K562 (cell line): ENCODE measurements around the gene NFRKB. TPM values are rescaled to one million over a fixed set of nuclear protein-coding genes. Genes with fewer than 3 reads are reported as not detected.

Experiments used
- EGR1 ChIP-seq: fragments of 450-650 bp; conservative IDR thresholded peaks from 2 replicates; pipeline ENCODE4 v1.6.1; 2017; ENCODE audit warnings: mild to moderate bottlenecking
- MEF2A ChIP-seq: IDR thresholded peaks from 2 replicates; pipeline ENCODE4 v1.6.1; 2011; ENCODE audit warnings: low read depth, mild to moderate bottlenecking, low read length, moderate library complexity; ENCODE audit not compliant: control insufficient read depth
- MTA1 ChIP-seq: fragments of 450-650 bp; IDR thresholded peaks from 2 replicates; pipeline ENCODE4 v1.6.1; 2017; ENCODE audit warnings: borderline replicate concordance
- ZC3H4 ChIP-seq: sonication (generic); formaldehyde crosslinking; IDR thresholded peaks from 2 replicates; pipeline ENCODE4 v1.9.0; 2021; ENCODE audit warnings: missing genetic modification reagents, borderline replicate concordance
- ZNF143 ChIP-seq: sonication (generic); formaldehyde crosslinking; IDR thresholded peaks from 2 replicates; pipeline ENCODE4 v1.9.0; 2022; ENCODE audit warnings: mild to moderate bottlenecking, missing genetic modification reagents
- ZNF551 ChIP-seq: fragments of 250-450 bp; sonication (Bioruptor Pico); IDR thresholded peaks from 2 replicates; pipeline ENCODE4 v1.5.0; 2021; ENCODE audit warnings: mild to moderate bottlenecking, moderate library complexity
- polyA plus RNA-seq, 8 experiments: library from polyadenylated mRNA; depleted of rRNA in 4 of 8; stranded (reverse) in 5 of 8; unstranded in 3 of 8; fragments of >200 nt; fragmentation: Nextera tagmentation in 2 of 8; fragmentation: Illumina TruSeq in 1 of 8; extraction: Ambion mirVana in 2 of 8; extraction: Trizol in 1 of 8; gene quantifications; 2 replicates each; pipeline versions ENCODE4 v1.2.1 to v1.2.3, GENCODE V29; 2011 to 2014; ENCODE audit warnings: inconsistent platforms in 1 of 8, missing spikeins in 1 of 8
- total RNA-seq, 7 experiments: library from RNA; depleted of rRNA in 6 of 7; stranded (reverse); fragments of >200 nt in 6 of 7; fragmentation: Illumina TruSeq in 2 of 7; extraction: Trizol in 2 of 7; gene quantifications; 2 replicates each; pipeline versions ENCODE4 v1.2.1 to v1.2.3, GENCODE V29; 2011 to 2021; ENCODE audit warnings: low replicate concordance in 1 of 7
- TF ChIP-seq, protein P1 (sequence below), 2 experiments: fragments of 450-650 bp in 1 of 2; IDR thresholded peaks; 2 replicates each; pipeline ENCODE4 v1.6.1; 2011 to 2017; ENCODE audit warnings: low read depth in 2 of 2, antibody characterized with exemption in 1 of 2, borderline replicate concordance in 1 of 2, low read length in 1 of 2, mild to moderate bottlenecking in 1 of 2, mixed read lengths in 1 of 2; ENCODE audit not compliant: control insufficient read depth in 1 of 2
- TF ChIP-seq, protein P2 (sequence below): fragments of 250-450 bp; sonication (Bioruptor Pico); IDR thresholded peaks from 2 replicates; pipeline ENCODE4 v1.9.0; 2021; ENCODE audit warnings: mild to moderate bottlenecking, inconsistent platforms
- TF ChIP-seq, protein P3 (sequence below), 3 experiments: IDR thresholded peaks in 2 of 3; conservative IDR thresholded peaks in 1 of 3; 2 replicates each; pipeline ENCODE4 v1.5.1; 2011 to 2012; ENCODE audit warnings: low read length in 3 of 3, mild to moderate bottlenecking in 3 of 3, control low read depth in 2 of 3, improper control_type of control experiment in 1 of 3, inconsistent platforms in 1 of 3, low read depth in 1 of 3, mixed read lengths in 1 of 3, moderate library complexity in 1 of 3; ENCODE audit not compliant: insufficient read depth in 2 of 3
- TF ChIP-seq, protein P4 (sequence below), 2 experiments: IDR thresholded peaks; 2 replicates each; pipeline ENCODE4 v1.6.1; 2012; ENCODE audit warnings: improper control_type of control experiment in 2 of 2, low read depth in 2 of 2, low read length in 2 of 2, borderline replicate concordance in 1 of 2
- TF ChIP-seq, protein P5 (sequence below): sonication (generic); formaldehyde crosslinking; IDR thresholded peaks from 2 replicates; pipeline ENCODE4 v1.9.0; 2022; ENCODE audit warnings: mild to moderate bottlenecking, missing genetic modification reagents
- TF ChIP-seq, protein P6 (sequence below): sonication (generic); formaldehyde crosslinking; IDR thresholded peaks from 2 replicates; pipeline ENCODE4 v1.8.0; 2023; ENCODE audit warnings: mild to moderate bottlenecking, missing genetic modification reagents

NFRKB gene
- total and polyA plus RNA-seq, 9 of the 15 experiments (the other 6 are each of a cell fraction or from before 2014, with no cell fraction given) = 7.1 to 42.6 (median 23.9) TPM

DNA sequence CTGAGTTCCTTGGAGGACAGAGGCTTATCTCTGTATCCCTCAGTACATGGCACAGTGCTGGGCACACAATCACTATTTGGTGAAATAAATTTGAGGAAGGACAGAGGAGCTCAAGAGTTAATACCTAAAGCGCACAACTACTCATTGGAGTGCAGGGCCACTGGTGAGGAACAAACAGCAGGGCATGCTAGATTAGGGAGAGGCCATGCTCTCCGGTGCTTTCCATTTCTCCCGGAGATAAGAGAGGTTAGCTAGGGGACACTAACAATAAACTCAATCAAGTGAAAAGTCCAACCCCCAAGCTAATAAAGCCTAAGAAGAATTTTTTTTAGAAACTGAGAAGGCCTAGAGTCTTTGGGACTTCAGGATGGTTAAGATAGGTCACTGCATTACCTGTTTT lies 29.1 kb downstream of the NFRKB start (continued):
- TF ChIP-seq, protein P1, sequence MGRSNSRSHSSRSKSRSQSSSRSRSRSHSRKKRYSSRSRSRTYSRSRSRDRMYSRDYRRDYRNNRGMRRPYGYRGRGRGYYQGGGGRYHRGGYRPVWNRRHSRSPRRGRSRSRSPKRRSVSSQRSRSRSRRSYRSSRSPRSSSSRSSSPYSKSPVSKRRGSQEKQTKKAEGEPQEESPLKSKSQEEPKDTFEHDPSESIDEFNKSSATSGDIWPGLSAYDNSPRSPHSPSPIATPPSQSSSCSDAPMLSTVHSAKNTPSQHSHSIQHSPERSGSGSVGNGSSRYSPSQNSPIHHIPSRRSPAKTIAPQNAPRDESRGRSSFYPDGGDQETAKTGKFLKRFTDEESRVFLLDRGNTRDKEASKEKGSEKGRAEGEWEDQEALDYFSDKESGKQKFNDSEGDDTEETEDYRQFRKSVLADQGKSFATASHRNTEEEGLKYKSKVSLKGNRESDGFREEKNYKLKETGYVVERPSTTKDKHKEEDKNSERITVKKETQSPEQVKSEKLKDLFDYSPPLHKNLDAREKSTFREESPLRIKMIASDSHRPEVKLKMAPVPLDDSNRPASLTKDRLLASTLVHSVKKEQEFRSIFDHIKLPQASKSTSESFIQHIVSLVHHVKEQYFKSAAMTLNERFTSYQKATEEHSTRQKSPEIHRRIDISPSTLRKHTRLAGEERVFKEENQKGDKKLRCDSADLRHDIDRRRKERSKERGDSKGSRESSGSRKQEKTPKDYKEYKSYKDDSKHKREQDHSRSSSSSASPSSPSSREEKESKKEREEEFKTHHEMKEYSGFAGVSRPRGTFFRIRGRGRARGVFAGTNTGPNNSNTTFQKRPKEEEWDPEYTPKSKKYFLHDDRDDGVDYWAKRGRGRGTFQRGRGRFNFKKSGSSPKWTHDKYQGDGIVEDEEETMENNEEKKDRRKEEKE (IDR thresholded peaks at IDR 0.05; ENCODE audit: borderline replicate concordance in 1 of 2, control insufficient read depth in 1 of 2, low read depth in 2 of 2, low read length in 1 of 2) = no peak
- no peak for TF ChIP-seq EGR1
- no peak for TF ChIP-seq ZNF143 (CRISPR knock-in tag)
- TF ChIP-seq, protein P2, sequence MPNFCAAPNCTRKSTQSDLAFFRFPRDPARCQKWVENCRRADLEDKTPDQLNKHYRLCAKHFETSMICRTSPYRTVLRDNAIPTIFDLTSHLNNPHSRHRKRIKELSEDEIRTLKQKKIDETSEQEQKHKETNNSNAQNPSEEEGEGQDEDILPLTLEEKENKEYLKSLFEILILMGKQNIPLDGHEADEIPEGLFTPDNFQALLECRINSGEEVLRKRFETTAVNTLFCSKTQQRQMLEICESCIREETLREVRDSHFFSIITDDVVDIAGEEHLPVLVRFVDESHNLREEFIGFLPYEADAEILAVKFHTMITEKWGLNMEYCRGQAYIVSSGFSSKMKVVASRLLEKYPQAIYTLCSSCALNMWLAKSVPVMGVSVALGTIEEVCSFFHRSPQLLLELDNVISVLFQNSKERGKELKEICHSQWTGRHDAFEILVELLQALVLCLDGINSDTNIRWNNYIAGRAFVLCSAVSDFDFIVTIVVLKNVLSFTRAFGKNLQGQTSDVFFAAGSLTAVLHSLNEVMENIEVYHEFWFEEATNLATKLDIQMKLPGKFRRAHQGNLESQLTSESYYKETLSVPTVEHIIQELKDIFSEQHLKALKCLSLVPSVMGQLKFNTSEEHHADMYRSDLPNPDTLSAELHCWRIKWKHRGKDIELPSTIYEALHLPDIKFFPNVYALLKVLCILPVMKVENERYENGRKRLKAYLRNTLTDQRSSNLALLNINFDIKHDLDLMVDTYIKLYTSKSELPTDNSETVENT (CRISPR knock-in tag) = no peak
- TF ChIP-seq, protein P3, sequence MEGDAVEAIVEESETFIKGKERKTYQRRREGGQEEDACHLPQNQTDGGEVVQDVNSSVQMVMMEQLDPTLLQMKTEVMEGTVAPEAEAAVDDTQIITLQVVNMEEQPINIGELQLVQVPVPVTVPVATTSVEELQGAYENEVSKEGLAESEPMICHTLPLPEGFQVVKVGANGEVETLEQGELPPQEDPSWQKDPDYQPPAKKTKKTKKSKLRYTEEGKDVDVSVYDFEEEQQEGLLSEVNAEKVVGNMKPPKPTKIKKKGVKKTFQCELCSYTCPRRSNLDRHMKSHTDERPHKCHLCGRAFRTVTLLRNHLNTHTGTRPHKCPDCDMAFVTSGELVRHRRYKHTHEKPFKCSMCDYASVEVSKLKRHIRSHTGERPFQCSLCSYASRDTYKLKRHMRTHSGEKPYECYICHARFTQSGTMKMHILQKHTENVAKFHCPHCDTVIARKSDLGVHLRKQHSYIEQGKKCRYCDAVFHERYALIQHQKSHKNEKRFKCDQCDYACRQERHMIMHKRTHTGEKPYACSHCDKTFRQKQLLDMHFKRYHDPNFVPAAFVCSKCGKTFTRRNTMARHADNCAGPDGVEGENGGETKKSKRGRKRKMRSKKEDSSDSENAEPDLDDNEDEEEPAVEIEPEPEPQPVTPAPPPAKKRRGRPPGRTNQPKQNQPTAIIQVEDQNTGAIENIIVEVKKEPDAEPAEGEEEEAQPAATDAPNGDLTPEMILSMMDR (IDR thresholded peaks at IDR 0.05 in 2 of 3, conservative IDR thresholded peaks at IDR 0.05 in 1 of 3; ENCODE audit: insufficient read depth in 2 of 3, low read depth in 1 of 3, low read length in 3 of 3) = no peak
- TF ChIP-seq ZNF551 = no peak
- TF ChIP-seq, protein P4, sequence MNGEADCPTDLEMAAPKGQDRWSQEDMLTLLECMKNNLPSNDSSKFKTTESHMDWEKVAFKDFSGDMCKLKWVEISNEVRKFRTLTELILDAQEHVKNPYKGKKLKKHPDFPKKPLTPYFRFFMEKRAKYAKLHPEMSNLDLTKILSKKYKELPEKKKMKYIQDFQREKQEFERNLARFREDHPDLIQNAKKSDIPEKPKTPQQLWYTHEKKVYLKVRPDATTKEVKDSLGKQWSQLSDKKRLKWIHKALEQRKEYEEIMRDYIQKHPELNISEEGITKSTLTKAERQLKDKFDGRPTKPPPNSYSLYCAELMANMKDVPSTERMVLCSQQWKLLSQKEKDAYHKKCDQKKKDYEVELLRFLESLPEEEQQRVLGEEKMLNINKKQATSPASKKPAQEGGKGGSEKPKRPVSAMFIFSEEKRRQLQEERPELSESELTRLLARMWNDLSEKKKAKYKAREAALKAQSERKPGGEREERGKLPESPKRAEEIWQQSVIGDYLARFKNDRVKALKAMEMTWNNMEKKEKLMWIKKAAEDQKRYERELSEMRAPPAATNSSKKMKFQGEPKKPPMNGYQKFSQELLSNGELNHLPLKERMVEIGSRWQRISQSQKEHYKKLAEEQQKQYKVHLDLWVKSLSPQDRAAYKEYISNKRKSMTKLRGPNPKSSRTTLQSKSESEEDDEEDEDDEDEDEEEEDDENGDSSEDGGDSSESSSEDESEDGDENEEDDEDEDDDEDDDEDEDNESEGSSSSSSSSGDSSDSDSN (IDR thresholded peaks at IDR 0.05; ENCODE audit: borderline replicate concordance in 1 of 2, low read depth in 2 of 2, low read length in 2 of 2) = no peak
- TF ChIP-seq, protein P5, sequence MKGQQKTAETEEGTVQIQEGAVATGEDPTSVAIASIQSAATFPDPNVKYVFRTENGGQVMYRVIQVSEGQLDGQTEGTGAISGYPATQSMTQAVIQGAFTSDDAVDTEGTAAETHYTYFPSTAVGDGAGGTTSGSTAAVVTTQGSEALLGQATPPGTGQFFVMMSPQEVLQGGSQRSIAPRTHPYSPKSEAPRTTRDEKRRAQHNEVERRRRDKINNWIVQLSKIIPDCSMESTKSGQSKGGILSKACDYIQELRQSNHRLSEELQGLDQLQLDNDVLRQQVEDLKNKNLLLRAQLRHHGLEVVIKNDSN (CRISPR knock-in tag) = no peak
- no peak for TF ChIP-seq ZC3H4
- no peak for TF ChIP-seq MTA1
- no peak for TF ChIP-seq MEF2A
- TF ChIP-seq, protein P6, sequence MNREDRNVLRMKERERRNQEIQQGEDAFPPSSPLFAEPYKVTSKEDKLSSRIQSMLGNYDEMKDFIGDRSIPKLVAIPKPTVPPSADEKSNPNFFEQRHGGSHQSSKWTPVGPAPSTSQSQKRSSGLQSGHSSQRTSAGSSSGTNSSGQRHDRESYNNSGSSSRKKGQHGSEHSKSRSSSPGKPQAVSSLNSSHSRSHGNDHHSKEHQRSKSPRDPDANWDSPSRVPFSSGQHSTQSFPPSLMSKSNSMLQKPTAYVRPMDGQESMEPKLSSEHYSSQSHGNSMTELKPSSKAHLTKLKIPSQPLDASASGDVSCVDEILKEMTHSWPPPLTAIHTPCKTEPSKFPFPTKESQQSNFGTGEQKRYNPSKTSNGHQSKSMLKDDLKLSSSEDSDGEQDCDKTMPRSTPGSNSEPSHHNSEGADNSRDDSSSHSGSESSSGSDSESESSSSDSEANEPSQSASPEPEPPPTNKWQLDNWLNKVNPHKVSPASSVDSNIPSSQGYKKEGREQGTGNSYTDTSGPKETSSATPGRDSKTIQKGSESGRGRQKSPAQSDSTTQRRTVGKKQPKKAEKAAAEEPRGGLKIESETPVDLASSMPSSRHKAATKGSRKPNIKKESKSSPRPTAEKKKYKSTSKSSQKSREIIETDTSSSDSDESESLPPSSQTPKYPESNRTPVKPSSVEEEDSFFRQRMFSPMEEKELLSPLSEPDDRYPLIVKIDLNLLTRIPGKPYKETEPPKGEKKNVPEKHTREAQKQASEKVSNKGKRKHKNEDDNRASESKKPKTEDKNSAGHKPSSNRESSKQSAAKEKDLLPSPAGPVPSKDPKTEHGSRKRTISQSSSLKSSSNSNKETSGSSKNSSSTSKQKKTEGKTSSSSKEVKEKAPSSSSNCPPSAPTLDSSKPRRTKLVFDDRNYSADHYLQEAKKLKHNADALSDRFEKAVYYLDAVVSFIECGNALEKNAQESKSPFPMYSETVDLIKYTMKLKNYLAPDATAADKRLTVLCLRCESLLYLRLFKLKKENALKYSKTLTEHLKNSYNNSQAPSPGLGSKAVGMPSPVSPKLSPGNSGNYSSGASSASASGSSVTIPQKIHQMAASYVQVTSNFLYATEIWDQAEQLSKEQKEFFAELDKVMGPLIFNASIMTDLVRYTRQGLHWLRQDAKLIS (CRISPR knock-in tag) = no peak
